H7 (cell line): Measurements from ENCODE around the gene DNAH12. TPM values are rescaled to one million over a fixed set of nuclear protein-coding genes. Genes with fewer than 3 reads are reported as not detected.
A peak's percentile ranks its signal among the peaks of the same experiment; 100 is the strongest.

ENCODE experiments used
- DNase-seq: peaks from one replicate; pipeline ENCODE4 v3.0.0; 2012
- H3K27me3 ChIP-seq: 2 replicates; pipeline ENCODE4 v1.6.0; 2011; ENCODE audit warnings: mild to moderate bottlenecking, low read length; ENCODE audit not compliant: control insufficient read depth, insufficient read depth
- H3K36me3 ChIP-seq: replicated peaks from 2 replicates; pipeline ENCODE4 v1.5.1; 2011; ENCODE audit warnings: low read length; ENCODE audit not compliant: control insufficient read depth, insufficient read depth
- H3K4me3 ChIP-seq: 2 replicates; pipeline ENCODE4 v1.5.1; 2011; ENCODE audit warnings: low read depth, mild to moderate bottlenecking, control low read depth, low read length, moderate library complexity; ENCODE audit not compliant: insufficient read depth
- total RNA-seq: library from RNA; depleted of rRNA; stranded (reverse); fragments of >200 nt; shearing (Covaris generic); gene quantifications from 2 replicates; pipeline ENCODE4 v1.2.3, GENCODE V29; 2014

DNAH12 gene
- total RNA-seq, 1 experiment from 2014 or later = not detected

DNA sequence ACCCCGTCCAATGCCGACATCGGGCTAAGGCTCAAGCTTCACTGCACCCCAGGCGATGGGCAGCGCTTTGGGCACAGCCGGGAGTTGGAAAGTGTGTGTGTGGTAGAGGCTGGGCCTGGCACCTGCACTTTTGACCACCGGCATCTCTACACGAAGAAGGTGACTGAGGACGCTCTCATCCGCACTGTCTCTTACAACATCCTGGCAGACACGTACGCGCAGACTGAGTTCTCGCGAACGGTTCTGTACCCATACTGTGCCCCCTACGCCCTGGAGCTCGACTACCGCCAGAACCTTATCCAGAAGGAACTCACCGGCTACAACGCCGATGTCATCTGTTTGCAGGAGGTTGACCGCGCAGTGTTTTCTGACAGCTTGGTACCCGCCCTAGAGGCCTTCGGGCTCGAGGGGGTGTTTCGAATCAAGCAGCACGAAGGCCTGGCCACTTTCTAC is 13.0 kb upstream of the DNAH12 start:
- DNase-seq = peak; percentile 45
- H3K36me3 ChIP-seq = peaks cover 5% of the 10 kb centered on the region

DNA sequence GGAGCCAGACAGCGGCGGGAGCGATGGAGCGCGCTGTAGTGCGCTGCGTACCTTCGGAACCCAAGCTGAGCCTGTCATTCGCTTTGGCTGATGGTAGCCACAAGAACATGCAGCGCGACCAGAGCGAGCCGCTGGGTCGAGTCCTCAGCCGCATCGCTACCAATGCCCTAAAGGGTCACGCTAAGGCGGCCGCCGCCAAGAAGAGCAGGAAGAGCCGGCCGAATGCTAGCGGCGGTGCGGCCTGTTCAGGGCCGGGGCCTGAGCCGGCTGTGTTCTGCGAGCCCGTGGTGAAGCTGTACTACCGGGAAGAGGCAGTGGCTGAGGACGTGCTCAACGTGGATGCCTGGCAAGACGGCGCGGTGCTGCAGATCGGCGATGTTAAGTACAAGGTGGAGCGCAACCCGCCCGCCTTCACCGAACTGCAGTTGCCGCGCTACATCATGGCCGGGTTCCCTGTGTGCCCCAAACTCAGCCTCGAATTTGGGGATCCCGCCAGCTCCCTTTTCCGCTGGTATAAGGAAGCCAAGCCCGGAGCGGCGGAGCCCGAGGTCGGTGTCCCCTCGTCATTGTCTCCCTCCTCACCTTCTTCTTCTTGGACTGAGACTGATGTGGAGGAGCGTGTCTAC is 12.4 kb upstream of the DNAH12 start:
- DNase-seq = no peak
- peak overlapping the region; percentile 94 for H3K4me3 ChIP-seq
- H3K27me3 ChIP-seq = peaks cover 1% of the 10 kb centered on the region; the same call in 1 of the 2 replicates
- H3K36me3 ChIP-seq = peaks cover 5% of the 10 kb centered on the region

More for the DNA sequence above, 13.0 kb upstream of the DNAH12 start:
- H3K27me3 ChIP-seq = peaks cover 1% of the 10 kb centered on the region; the same call in 1 of the 2 replicates
- H3K4me3 ChIP-seq = peak overlapping the region; percentile 94

DNA sequence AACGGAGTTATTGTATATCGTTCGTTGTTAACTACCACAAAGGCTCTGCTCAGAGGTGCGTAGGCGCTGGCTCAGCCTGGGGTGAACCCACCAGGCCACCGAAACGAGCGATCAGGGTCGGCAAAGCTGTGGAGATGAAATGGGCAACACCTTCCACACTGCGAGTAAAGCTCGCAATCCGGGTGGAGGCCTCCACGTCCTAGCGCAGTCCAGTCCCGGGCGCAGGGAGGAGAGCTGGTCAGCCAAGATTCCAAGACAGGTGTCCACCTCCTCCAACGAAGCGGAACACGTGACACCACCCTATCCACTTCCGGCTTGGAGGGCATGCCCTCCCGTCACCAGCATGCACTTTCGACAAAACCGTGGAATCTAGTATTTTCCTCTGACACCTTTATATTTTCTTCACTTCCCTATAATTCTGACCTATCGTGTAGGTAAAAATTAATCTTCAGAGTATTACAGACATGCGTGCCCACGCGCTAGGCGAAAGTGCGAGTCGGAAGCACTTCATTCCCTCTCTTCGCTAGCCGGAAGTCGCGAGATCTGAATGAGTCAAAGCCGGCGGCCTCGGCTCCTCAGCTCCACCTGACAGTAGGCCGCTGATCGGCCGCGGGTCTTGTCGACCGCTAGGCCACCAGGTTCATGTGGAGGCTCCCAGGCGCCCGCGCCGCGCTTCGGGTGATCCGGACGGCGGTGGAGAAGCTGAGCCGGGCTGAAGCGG is 11.8 kb upstream of the DNAH12 start, which contains the start of gene PDE12:
Gene PDE12, plus strand, starts transcription at position 537 of the 721 bp plus-strand sequence. Its CDS starts 106 bp downstream, at position 643.
- peaks cover 5% of the 10 kb centered on the region for H3K36me3 ChIP-seq
- H3K4me3 ChIP-seq = peak within 1 kb of the TSS; percentile 94
- DNase-seq = peak; percentile 84
- peaks cover 1% of the 10 kb centered on the region; the same call in 1 of the 2 replicates for H3K27me3 ChIP-seq

DNA sequence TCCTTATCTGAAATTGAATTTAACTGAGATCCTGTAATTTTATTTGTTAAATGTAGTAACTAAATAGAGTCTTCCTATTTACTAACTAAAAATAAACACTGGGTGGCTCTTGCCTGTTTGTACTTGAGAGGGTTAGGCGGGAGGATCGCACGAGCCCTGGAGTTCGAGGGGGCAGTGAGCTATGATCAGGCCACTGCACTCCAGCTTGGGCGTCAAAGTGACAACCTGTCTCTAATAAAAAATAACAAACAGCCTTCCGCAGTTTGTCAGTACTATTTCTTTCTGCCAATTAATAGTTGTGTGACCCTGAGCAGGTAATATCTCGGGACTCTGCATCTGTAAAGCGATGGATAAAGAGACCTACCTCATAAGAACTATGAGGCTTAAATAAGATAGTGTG is 11.2 kb upstream of the DNAH12 start:
- peaks cover 4% of the 10 kb centered on the region for H3K36me3 ChIP-seq
- peaks cover 1% of the 10 kb centered on the region; the same call in 1 of the 2 replicates for H3K27me3 ChIP-seq
- no peak for DNase-seq
- peak overlapping the region; percentile 94 for H3K4me3 ChIP-seq

- DNase-seq = no peak
- H3K27me3 ChIP-seq = no peaks in the 10 kb centered on the region
- no peaks in the 10 kb centered on the region for H3K36me3 ChIP-seq
- no peak overlapping the region for H3K4me3 ChIP-seq
Measured at GRCh38 chr3:57546616-57547015, 2.5 kb upstream of the DNAH12 start.

DNA sequence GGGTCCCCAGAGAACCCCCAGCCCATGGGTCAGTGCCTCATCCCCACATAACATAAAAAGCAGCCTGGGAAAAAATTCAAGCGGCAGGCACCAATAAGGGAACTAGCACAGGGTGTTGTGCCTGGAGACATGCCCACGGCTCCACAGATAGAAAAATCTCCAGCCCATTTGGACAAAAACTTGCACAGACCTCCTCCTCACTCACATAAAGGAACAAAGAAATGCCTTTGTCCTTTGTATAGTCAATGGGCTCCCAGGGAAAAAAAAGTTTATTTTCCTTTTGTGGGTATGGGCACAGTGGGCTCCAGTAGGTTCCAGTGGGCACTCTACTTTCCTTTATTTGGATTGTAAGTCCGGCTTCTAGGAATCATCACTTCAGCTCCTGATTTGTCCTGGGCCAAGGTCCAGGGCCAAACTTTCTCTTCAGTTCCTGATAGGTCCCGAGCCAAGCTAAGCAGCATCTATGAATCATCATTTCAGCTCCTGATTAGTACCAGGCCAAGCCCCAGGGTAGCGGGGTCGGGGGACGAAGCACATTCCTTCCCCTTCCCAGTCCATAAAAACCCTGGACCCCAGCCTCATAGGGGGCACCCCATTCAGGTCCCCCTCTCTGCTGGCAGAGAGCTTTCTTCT is 1.6 kb upstream of the DNAH12 start:
- Histone ChIP-seq H3K4me3 (no peak overlapping the region), H3K36me3 (no peaks in the 10 kb centered on the region), H3K27me3 (no peaks in the 10 kb centered on the region)
- no peak for DNase-seq

DNA sequence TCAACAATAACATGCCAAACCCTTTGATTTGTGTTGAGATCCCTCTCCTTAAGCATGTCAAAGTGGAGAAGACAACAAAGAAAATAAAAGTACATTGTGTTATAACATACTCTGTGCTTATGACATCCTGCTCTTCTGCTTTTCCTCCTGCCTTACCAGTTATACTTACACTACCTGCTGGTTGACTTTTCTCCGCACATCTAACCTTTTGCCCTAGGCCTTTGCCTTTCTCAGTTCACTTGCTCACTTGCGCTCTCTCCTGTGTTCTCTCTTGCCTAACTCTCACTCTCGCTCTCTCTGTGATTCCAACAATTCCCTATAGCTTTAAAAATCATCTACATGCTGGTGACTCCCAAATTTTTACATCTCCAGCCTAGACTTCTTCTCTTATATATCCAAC is 5.7 kb downstream of the DNAH12 start:
- DNase-seq = no peak
- Histone ChIP-seq H3K4me3 (no peak overlapping the region), H3K36me3 (no peaks in the 10 kb centered on the region), H3K27me3 (no peaks in the 10 kb centered on the region)

- H3K27me3 ChIP-seq = no peaks in the 10 kb centered on the region
- H3K36me3 ChIP-seq = no peaks in the 10 kb centered on the region
- no peak for DNase-seq
- H3K4me3 ChIP-seq = no peak overlapping the region
Measured at GRCh38 chr3:57530071-57530608, 14.0 kb downstream of the DNAH12 start.

- no peak for DNase-seq
- H3K4me3 ChIP-seq = no peak overlapping the region
- no peaks in the 10 kb centered on the region for H3K36me3 ChIP-seq
- H3K27me3 ChIP-seq = no peaks in the 10 kb centered on the region
Measured at GRCh38 chr3:57518276-57518915, 25.7 kb downstream of the DNAH12 start.

- no peak for DNase-seq
- no peaks in the 10 kb centered on the region for H3K36me3 ChIP-seq
- no peak overlapping the region for H3K4me3 ChIP-seq
- H3K27me3 ChIP-seq = no peaks in the 10 kb centered on the region
Measured at GRCh38 chr3:57512166-57512565, 32.0 kb downstream of the DNAH12 start.

DNA sequence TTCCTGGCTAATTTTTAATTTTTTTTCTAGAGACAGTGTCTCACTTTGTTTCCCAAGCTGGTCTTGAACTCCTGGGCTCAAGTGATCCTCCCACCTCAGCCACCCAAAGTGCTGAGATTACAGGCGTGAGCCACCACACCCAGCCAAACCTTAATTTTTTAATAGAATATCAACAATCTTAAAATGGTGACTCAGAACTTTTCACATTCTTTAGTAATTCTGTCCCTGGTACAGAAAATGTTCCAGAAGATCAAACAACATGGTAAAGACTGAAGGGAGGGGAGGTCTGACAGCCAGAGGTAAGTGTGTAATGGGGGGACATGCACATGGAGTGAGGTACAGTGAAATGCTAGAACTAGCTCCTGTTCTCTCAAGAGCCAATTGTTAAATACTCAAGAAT is 38.2 kb downstream of the DNAH12 start:
- H3K36me3 ChIP-seq = no peaks in the 10 kb centered on the region
- DNase-seq = no peak
- H3K27me3 ChIP-seq = no peaks in the 10 kb centered on the region
- H3K4me3 ChIP-seq = no peak overlapping the region

- no peak for DNase-seq
- H3K4me3 ChIP-seq = no peak overlapping the region
- no peaks in the 10 kb centered on the region for H3K27me3 ChIP-seq
- H3K36me3 ChIP-seq = no peaks in the 10 kb centered on the region
Measured at GRCh38 chr3:57500506-57500905, 43.6 kb downstream of the DNAH12 start.

GRCh38 chr3:57497904-57498303 is 46.2 kb downstream of the DNAH12 start:
- H3K36me3 ChIP-seq = no peaks in the 10 kb centered on the region
- no peaks in the 10 kb centered on the region for H3K27me3 ChIP-seq
- H3K4me3 ChIP-seq = no peak overlapping the region
- no peak for DNase-seq

DNA sequence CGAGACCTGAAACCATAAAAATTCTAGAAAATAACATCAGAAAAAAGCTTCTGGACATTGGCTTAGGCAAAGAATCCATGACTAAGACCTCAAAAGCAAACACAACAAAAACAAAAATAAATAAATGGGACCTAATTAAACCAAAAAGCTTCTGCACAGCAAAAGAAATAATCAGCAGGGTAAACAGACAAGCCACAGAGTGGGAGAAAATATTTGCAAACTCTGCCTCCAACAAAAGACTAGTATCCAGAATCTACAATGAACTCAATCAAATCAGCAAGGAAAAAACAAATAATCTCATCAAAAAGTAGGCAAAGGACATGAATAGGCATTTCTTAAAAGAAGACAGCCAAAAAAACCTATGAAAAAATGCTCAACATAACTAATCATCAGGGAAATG is 59.6 kb downstream of the DNAH12 start:
- no peak for DNase-seq
- Histone ChIP-seq H3K27me3 (no peaks in the 10 kb centered on the region), H3K36me3 (no peaks in the 10 kb centered on the region), H3K4me3 (no peak overlapping the region)
